ENCODE results near the gene E2F3. TPM values are rescaled to one million over a fixed set of nuclear protein-coding genes. Genes with fewer than 3 reads are reported as not detected.
A peak's percentile ranks its signal among the peaks of the same experiment; 100 is the strongest.
"Not testable (repeated sequence)": the region's sequence is repeated elsewhere in the genome, so short reads cannot be mapped to it uniquely, and the experiment has no call there.

E2F3 gene
- total RNA-seq, 1 experiment from 2014 or later, result 7.6 TPM

- no peak for DNase-seq (ENCODE audit: low read depth)
Measured at GRCh38 chr6:20467437-20467836, 65.8 kb downstream of the E2F3 start.

- DNase-seq (ENCODE audit: low read depth), result no peak
Measured at GRCh38 chr6:20468209-20468608, 66.5 kb downstream of the E2F3 start.

GRCh38 chr6:20472748-20473147 is 71.1 kb downstream of the E2F3 start:
- DNase-seq (ENCODE audit: low read depth), result no peak

GRCh38 chr6:20473518-20473917 is 71.8 kb downstream of the E2F3 start:
- DNase-seq (ENCODE audit: low read depth), result no peak

- DNase-seq (ENCODE audit: low read depth), result no peak
Measured at GRCh38 chr6:20474874-20475542, 73.3 kb downstream of the E2F3 start.

GRCh38 chr6:20476501-20477043 is 74.9 kb downstream of the E2F3 start:
- DNase-seq (ENCODE audit: low read depth), result no peak

- DNase-seq (ENCODE audit: low read depth), result no peak
Measured at GRCh38 chr6:20477485-20477884, 75.8 kb downstream of the E2F3 start.

- no peak for DNase-seq (ENCODE audit: low read depth)
Measured at GRCh38 chr6:20479060-20479459, 77.4 kb downstream of the E2F3 start.

- DNase-seq (ENCODE audit: low read depth), result no peak
Measured at GRCh38 chr6:20479526-20479925, 77.8 kb downstream of the E2F3 start.

GRCh38 chr6:20481281-20481680 is 79.6 kb downstream of the E2F3 start:
- DNase-seq (ENCODE audit: low read depth), result no peak

- peak; percentile 8 for DNase-seq (ENCODE audit: low read depth)
Measured at GRCh38 chr6:20483887-20484497, 82.3 kb downstream of the E2F3 start.

- no peak for DNase-seq (ENCODE audit: low read depth)
Measured at GRCh38 chr6:20486641-20487040, 85.0 kb downstream of the E2F3 start.

GRCh38 chr6:20487669-20488375 is 86.1 kb downstream of the E2F3 start:
- no peak for DNase-seq (ENCODE audit: low read depth)

- DNase-seq (ENCODE audit: low read depth), result no peak
Measured at GRCh38 chr6:20490591-20490990, 88.9 kb downstream of the E2F3 start.

- no peak for DNase-seq (ENCODE audit: low read depth)
Measured at GRCh38 chr6:20492099-20492498, 90.4 kb downstream of the E2F3 start.

GRCh38 chr6:20497216-20498040 is 95.7 kb downstream of the E2F3 start:
- peak; percentile 84 for DNase-seq (ENCODE audit: low read depth)

- DNase-seq (ENCODE audit: low read depth), result no peak
Measured at GRCh38 chr6:20498041-20498385, 96.3 kb downstream of the E2F3 start.

GRCh38 chr6:20509212-20509611 is 107.5 kb downstream of the E2F3 start:
- DNase-seq (ENCODE audit: low read depth), result no peak

GRCh38 chr6:20511852-20512251 is 110.2 kb downstream of the E2F3 start:
- DNase-seq (ENCODE audit: low read depth), result no peak

GRCh38 chr6:20525208-20525607 is 123.5 kb downstream of the E2F3 start:
- DNase-seq (ENCODE audit: low read depth), result not testable (repeated sequence)

GRCh38 chr6:20529086-20529448 is 127.4 kb downstream of the E2F3 start:
- DNase-seq (ENCODE audit: low read depth), result peak; percentile 48

- DNase-seq (ENCODE audit: low read depth), result no peak
Measured at GRCh38 chr6:20532881-20533280, 131.2 kb downstream of the E2F3 start.
